ENCODE data around the gene CDO1. TPM values are rescaled to one million over a fixed set of nuclear protein-coding genes. Genes with fewer than 3 reads are reported as not detected.

The CDO1 gene
- total and polyA plus RNA-seq, 9 of the 15 experiments (the other 6 are each of a cell fraction or from before 2014, with no cell fraction given), result 0.16 to 0.22 TPM; not detected in 7

DNA sequence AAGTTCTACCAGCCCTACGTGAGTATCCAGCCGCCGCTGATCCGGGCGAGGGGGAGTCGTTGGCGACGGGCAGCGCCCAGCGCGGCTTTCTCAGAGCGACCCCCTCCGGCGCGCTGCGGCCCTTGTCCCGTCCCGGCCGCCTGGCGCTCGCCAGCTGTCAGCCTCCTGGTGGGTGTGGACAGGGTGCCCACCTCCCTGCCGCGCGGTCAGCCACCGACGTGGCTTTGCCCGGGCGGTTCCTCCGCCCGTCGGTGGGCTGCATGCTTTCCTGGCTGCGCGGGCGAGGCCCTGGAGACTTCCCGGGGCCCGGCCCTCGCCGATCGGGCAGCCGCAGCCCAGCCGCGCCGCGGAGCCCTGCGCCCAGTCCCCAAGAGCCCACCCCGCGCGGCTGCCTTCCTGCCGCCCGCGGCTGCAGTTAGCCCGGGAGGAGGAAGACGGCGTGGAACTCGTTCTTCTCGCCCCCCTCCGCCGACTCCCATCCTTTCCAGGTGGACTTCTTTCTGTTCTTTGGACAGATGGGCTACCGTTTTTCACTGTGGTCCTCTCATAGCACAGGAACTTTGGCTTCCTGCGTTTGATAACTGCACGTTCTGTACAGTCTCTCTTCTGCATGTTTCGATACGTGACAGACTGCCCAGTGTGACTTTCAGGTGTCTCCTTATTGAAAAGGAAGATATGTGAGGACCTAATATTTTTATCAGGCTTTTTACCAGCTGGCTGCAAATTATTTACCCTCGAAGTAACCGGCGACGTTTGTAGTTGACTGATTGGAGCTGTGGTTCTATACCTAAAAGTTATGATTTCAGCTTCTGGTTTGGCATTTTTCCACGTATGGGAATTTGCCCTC lies 25.9 kb upstream of the CDO1 start (continued):
- no peak for TF ChIP-seq ATF7 (IDR thresholded peaks at IDR 0.05)
- TF ChIP-seq GATAD2A (IDR thresholded peaks at IDR 0.05), result 0 out of 2 replicates have a peak, but pooled peaks have one; percentile 20
- TF ChIP-seq JUNB (CRISPR knock-in tag; conservative IDR thresholded peaks at IDR 0.05), result no peak
- TF ChIP-seq, protein P1, sequence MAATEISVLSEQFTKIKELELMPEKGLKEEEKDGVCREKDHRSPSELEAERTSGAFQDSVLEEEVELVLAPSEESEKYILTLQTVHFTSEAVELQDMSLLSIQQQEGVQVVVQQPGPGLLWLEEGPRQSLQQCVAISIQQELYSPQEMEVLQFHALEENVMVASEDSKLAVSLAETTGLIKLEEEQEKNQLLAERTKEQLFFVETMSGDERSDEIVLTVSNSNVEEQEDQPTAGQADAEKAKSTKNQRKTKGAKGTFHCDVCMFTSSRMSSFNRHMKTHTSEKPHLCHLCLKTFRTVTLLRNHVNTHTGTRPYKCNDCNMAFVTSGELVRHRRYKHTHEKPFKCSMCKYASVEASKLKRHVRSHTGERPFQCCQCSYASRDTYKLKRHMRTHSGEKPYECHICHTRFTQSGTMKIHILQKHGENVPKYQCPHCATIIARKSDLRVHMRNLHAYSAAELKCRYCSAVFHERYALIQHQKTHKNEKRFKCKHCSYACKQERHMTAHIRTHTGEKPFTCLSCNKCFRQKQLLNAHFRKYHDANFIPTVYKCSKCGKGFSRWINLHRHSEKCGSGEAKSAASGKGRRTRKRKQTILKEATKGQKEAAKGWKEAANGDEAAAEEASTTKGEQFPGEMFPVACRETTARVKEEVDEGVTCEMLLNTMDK (IDR thresholded peaks at IDR 0.05; ENCODE audit: borderline replicate concordance, insufficient read depth, low read depth, low read length, poor library complexity, severe bottlenecking), result peak; percentile 63
- no peak for TF ChIP-seq CBX1 (IDR thresholded peaks at IDR 0.05; ENCODE audit: low read depth)
- no peak for TF ChIP-seq ZNF232 (CRISPR knock-in tag; IDR thresholded peaks at IDR 0.05)
- TF ChIP-seq BRD9 (IDR thresholded peaks at IDR 0.05; ENCODE audit: low read depth, partially characterized antibody), result no peak
- no peak for TF ChIP-seq KLF6 (CRISPR knock-in tag; IDR thresholded peaks at IDR 0.05; ENCODE audit: borderline replicate concordance)
- TF ChIP-seq MYNN (IDR thresholded peaks at IDR 0.05), result no peak
- TF ChIP-seq MYNN (CRISPR knock-in tag; IDR thresholded peaks at IDR 0.05), result no peak
- TF ChIP-seq, protein P2, sequence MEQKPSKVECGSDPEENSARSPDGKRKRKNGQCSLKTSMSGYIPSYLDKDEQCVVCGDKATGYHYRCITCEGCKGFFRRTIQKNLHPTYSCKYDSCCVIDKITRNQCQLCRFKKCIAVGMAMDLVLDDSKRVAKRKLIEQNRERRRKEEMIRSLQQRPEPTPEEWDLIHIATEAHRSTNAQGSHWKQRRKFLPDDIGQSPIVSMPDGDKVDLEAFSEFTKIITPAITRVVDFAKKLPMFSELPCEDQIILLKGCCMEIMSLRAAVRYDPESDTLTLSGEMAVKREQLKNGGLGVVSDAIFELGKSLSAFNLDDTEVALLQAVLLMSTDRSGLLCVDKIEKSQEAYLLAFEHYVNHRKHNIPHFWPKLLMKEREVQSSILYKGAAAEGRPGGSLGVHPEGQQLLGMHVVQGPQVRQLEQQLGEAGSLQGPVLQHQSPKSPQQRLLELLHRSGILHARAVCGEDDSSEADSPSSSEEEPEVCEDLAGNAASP (IDR thresholded peaks at IDR 0.05), result no peak
- TF ChIP-seq, protein P3, sequence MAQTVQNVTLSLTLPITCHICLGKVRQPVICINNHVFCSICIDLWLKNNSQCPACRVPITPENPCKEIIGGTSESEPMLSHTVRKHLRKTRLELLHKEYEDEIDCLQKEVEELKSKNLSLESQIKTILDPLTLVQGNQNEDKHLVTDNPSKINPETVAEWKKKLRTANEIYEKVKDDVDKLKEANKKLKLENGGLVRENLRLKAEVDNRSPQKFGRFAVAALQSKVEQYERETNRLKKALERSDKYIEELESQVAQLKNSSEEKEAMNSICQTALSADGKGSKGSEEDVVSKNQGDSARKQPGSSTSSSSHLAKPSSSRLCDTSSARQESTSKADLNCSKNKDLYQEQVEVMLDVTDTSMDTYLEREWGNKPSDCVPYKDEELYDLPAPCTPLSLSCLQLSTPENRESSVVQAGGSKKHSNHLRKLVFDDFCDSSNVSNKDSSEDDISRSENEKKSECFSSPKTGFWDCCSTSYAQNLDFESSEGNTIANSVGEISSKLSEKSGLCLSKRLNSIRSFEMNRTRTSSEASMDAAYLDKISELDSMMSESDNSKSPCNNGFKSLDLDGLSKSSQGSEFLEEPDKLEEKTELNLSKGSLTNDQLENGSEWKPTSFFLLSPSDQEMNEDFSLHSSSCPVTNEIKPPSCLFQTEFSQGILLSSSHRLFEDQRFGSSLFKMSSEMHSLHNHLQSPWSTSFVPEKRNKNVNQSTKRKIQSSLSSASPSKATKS (CRISPR knock-in tag; IDR thresholded peaks at IDR 0.05), result no peak
- TF ChIP-seq RBM17 (IDR thresholded peaks at IDR 0.05; ENCODE audit: borderline replicate concordance, low read depth, low read length), result no peak
- 0 out of 2 replicates have a peak, but pooled peaks have one; percentile 56 for TF ChIP-seq HINFP (tag; conservative IDR thresholded peaks at IDR 0.05; ENCODE audit: low read depth)
- TF ChIP-seq NR3C1 (CRISPR knock-in tag; IDR thresholded peaks at IDR 0.05), result 0 out of 2 replicates have a peak, but pooled peaks have one; percentile 28
- TF ChIP-seq ARID3A (IDR thresholded peaks at IDR 0.05; ENCODE audit: borderline replicate concordance, low read depth, low read length), result no peak
- TF ChIP-seq SIN3A (IDR thresholded peaks at IDR 0.05; ENCODE audit: borderline replicate concordance in 2 of 2, control insufficient read depth in 1 of 2, low read depth in 2 of 2, low read length in 2 of 2), result no peak; a peak in 1 of 4 replicates
